Cerebellar cortex (tissue), 1 donor: ENCODE data around the gene SLC2A2.

Experiments
- DNase-seq: peaks from one replicate; pipeline ENCODE4 v3.0.0-alpha.2; 2015; ENCODE audit warnings: low spot score

Gene SLC2A2

GRCh38 chr3:171026597-171027293, at the start of gene SLC2A2:
Gene SLC2A2, minus strand, starts transcription at chr3:171026720. Its CDS starts 50 bp downstream, at chr3:171026670.
- no peak for DNase-seq

DNA sequence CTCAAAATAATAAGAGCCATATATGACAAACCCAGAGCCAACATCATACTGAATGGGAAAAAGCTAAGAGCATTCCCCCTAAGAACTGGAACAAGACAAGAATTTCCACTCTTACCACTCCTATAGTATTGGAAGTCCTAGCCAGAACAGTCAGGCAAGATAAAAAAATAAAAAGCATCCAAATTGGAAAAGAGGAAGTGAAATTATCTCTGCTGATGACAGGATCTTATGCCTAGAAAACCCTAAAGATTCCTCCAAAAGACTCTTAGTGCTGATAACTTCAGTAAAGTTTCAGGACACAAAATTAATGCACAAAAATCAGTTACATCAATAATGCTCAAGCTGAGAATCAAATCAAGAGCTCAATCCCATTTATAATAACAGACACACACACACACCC, 45.9 kb upstream of the SLC2A2 start:
- no peak for DNase-seq

DNA sequence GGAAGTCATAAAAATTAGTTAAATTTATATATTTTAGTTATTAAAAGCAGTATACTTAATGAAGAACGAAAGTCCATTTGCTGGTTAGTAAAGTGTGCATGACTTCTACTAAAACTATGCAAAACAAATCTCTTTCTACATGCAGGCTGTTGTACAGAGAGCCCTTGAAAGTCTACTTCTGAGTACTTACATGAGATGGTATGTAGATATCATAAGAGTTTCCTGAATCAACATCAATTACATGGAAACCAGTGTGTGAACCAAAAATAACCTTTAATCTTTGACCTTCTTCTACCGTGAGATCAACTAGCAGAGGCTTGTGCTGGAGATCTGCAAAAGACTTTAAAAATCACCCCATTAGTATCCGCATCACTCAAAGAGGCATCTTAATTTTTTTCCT, 42.1 kb upstream of the SLC2A2 start:
- no peak for DNase-seq

DNA sequence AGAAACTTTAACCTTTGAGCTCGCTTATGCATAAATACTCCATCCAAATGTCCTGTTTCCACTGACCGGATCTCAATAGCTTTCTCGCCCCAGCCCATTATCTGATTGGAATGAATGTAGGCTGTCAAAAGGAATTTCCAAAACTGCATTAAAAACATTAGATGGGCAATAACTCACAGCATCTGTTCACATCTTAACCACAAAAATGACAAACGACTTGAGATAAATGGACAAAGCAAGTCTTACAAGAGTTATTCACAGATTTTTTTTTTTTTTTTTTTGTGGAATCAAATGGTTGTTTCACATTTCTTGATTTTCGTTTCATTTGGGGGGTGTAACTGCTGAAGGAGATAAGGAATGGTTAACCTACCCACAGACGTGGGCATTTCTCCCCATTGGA, 39.7 kb upstream of the SLC2A2 start:
- no peak for DNase-seq

- no peak for DNase-seq
These were observed 39.2 kb upstream of the SLC2A2 start for GRCh38 chr3:171065732-171066131.

- no peak for DNase-seq
These were observed 37.9 kb upstream of the SLC2A2 start for GRCh38 chr3:171064461-171064860.

GRCh38 chr3:171061749-171062148, 35.2 kb upstream of the SLC2A2 start:
- no peak for DNase-seq

GRCh38 chr3:171059978-171060377, 33.5 kb upstream of the SLC2A2 start:
- DNase-seq = no peak

GRCh38 chr3:171058873-171059603, 32.5 kb upstream of the SLC2A2 start:
- no peak for DNase-seq

DNA sequence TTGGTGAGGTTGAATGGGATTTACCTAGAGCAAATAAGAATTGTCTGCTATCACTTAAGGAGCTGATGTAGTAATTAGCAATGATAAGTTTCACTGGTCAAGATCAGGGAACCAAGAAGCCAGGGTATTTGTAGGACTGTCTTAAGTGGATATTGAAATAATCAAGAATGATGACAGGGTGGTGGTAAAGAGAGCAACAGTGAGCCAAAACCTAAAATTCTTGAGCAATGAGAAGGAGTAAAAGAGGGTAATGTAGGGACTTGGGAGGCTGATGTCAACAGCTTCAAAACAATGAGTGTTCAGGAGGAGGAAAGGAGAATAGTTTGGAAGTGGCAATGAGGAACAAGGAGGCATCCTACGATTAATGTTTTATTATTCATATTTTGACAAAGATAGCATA, 31.5 kb upstream of the SLC2A2 start:
- no peak for DNase-seq

GRCh38 chr3:171057072-171057471, 30.6 kb upstream of the SLC2A2 start:
- DNase-seq = no peak

- no peak for DNase-seq
These were observed 30.0 kb upstream of the SLC2A2 start for GRCh38 chr3:171056528-171056927.

DNA sequence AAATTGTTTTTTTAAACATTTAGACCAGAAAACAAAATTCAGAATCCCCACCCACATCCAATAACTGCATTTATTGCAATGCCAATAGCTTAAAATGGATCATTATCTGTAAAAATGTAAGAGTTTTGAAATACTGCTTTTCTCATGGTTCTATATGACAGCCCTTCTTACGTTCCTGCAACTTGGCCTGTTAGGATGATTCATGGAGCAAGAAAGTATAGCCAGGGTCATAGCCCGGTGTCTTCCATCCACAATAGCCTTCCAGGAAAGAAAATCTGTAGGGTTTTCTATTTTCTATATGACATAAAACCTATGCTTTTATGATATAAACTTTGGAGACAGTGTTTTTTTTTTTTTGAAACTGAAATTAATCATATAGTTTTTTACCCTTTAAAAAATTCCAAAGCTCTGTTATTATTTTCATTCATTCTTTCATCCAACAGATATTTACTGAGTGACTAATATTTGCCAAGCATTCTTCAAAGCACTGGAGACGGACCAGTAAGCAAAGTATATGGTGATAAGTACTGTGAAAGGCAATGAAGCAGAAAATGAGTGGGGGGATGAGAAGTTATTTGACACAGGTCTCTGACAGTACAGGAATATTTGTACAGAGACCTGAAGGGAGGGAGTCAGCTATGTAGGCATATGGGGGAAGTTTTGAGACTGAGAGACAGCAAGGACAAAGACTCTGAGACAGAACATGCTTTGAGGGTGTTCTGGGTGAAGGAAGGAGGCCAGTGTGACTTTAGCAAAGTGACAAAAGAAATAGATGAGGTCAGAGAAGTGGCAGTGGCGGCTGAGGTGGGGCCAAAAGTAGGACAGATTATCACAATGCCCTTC, 29.0 kb upstream of the SLC2A2 start:
- DNase-seq = no peak

DNA sequence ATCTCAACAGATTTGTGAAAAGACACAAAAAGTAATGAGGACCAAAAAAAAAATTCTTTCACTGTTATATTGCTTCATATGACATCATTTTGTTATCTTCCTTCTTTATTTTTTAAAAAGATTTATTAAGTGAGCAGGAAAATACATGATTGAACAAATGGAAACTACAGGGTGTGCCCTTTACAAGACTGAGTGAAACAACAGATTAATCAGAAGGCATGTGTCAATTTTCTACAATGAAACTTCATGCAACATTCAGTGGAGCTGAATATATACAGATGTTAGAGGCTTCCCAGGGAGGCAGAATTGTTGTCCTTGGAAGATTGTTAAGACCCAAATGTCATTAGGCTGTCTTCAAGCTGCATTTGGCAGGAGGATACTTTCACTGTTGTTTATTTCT, 28.4 kb upstream of the SLC2A2 start:
- DNase-seq = no peak

- DNase-seq = no peak
These were observed 27.7 kb upstream of the SLC2A2 start for GRCh38 chr3:171054231-171054630.

DNA sequence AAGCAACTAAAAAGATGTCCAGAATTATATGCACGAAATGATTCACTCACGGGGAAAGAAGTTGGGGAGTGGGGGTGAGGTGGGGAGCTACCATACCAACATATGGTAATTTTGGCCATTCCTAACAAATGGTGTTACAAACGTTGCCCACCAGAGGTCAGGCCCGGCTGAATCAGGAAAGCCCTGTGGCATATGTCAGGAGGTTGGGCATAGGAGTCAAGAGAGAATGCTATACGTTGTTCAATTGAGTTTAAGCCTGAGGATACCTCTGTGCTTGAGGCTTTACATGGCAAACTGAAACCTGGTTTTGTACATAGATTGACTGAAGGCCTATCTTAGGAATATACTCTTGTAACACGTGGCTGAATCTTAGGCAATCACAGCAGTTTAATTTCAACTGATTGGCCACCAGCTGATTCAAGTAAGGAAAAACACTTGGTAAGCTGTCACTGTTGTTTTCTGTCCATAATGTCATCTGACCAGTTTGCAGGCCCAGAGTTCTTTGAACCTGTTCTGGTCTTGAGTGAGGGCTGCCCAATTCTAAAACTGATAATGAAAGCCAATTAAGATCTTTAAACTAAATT, 23.4 kb upstream of the SLC2A2 start:
- peak; percentile 37 for DNase-seq

DNA sequence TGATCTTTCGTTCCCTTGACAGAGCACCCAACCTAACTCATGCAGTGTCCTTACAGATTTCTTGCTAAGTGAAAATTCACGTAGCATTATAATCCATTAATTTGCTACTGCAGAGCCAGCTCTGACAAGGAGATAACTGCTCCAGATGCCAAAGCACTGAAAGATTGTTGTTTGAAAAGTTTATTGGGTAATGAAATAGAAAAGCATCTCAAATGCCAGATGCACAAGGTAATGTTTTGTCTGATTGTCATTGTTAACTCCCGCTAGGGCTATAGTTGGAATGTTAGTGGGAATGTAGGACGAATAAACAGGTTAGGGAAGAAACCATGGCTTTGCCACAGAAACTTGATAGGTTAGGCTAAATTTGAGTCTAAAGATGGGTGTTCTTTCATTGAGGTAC, 20.2 kb upstream of the SLC2A2 start:
- no peak for DNase-seq

- DNase-seq = no peak
These were observed 18.6 kb upstream of the SLC2A2 start for GRCh38 chr3:171044835-171045793.

- DNase-seq = no peak
These were observed 17.9 kb upstream of the SLC2A2 start for GRCh38 chr3:171044384-171044783.

DNA sequence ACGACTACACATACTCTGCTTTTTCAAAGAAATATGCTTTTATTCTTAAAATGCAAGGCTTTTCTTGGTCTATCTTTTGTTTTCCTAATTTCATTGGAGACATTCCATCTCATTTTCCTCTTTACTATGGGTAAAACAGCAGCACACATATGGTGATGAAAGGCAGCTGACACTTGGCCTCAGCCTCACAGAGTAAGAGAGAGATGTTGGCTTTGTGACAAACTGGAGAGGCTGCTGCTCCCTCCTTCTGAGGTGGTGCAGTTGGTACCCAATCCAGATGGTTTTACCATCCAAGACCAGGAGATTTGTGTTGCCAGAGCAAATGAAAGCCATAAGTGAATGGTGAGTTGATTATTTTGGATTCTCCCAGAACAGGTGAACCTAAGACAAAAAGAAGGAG, 13.2 kb upstream of the SLC2A2 start:
- DNase-seq = no peak

- no peak for DNase-seq
These were observed 11.8 kb upstream of the SLC2A2 start for GRCh38 chr3:171038342-171038741.
